Naive thymus-derived CD4-positive, alpha-beta T cell (primary cell): ENCODE results near the gene CDCP2. TPM values are rescaled to one million over a fixed set of nuclear protein-coding genes. Genes with fewer than 3 reads are reported as not detected.
"Not testable (repeated sequence)": the region's sequence is repeated elsewhere in the genome, so short reads cannot be mapped to it uniquely, and the experiment has no call there.

Experiments used
- ATAC-seq: fragments of 150-1000 bp; cut with Tn5 transposase; 2 replicates; pipeline ENCODE4 v1.10.0; 2021; ENCODE audit warnings: mild to moderate bottlenecking, moderate library complexity
- CTCF ChIA-PET: fragments of 350-600 bp; sonication (Branson Sonifier 250); formaldehyde crosslinking; loops from one replicate; lab custom pipeline; 2021; ENCODE audit warnings: antibody characterized with exemption; lab: Charles Lee
- POLR2A ChIA-PET: fragments of 350-600 bp; sonication (Branson Sonifier 250); formaldehyde crosslinking; loops from one replicate; lab custom pipeline; 2021; ENCODE audit warnings: antibody characterized with exemption, inconsistent platforms; lab: Charles Lee
- DNase-seq, 9 donors: peaks; one replicate each; pipeline versions ENCODE4 v3.0.0 to v3.0.0-alpha.2; 2020 to 2022; ENCODE audit warnings: mixed read lengths in 1 of 9
- H3K27ac ChIP-seq: one replicate; pipeline ENCODE4 v1.7.0; 2013; ENCODE audit warnings: mild to moderate bottlenecking, low read depth, low read length, moderate library complexity
- H3K27me3 ChIP-seq, 2 donors: one replicate each; pipeline ENCODE4 v1.7.0; 2013; ENCODE audit warnings: low read length in 2 of 2, mild to moderate bottlenecking in 2 of 2, moderate library complexity in 2 of 2; ENCODE audit not compliant: control insufficient read depth in 2 of 2, insufficient read depth in 2 of 2
- H3K36me3 ChIP-seq, 3 experiments: 1 replicate in 2 of 3; 2 replicates in 1 of 3; pipeline ENCODE4 v1.7.0; 2013; ENCODE audit warnings: low read length in 3 of 3, mild to moderate bottlenecking in 3 of 3, moderate library complexity in 1 of 3; ENCODE audit not compliant: insufficient read depth in 3 of 3, control insufficient read depth in 2 of 3
- H3K4me1 ChIP-seq, 2 donors: one replicate each; pipeline ENCODE4 v1.7.0; 2013; ENCODE audit warnings: low read length in 2 of 2, mild to moderate bottlenecking in 2 of 2, moderate library complexity in 1 of 2; ENCODE audit not compliant: control insufficient read depth in 2 of 2, insufficient read depth in 2 of 2
- H3K4me3 ChIP-seq: 2 replicates; pipeline ENCODE4 v1.7.0; 2013; ENCODE audit warnings: mild to moderate bottlenecking, low read length
- H3K9me3 ChIP-seq, 3 experiments: 1 replicate in 2 of 3; 2 replicates in 1 of 3; pipeline ENCODE4 v1.7.0; 2013; ENCODE audit warnings: low read length in 3 of 3; ENCODE audit not compliant: control insufficient read depth in 2 of 3
- H3K27ac Mint-ChIP-seq, 9 donors: one replicate each; pipeline ENCODE4 v1.8.0; 2020 to 2022; ENCODE audit warnings: mixed read lengths in 9 of 9, mild to moderate bottlenecking in 8 of 9, moderate library complexity in 5 of 9, inconsistent platforms in 2 of 9
- H3K27me3 Mint-ChIP-seq, 5 donors: one replicate each; pipeline ENCODE4 v1.8.0; 2021 to 2022; ENCODE audit warnings: mixed read lengths in 5 of 5, mild to moderate bottlenecking in 1 of 5
- H3K36me3 Mint-ChIP-seq, 5 donors: one replicate each; pipeline ENCODE4 v1.8.0; 2020 to 2022; ENCODE audit warnings: mixed read lengths in 5 of 5, mild to moderate bottlenecking in 3 of 5, inconsistent platforms in 1 of 5
- H3K4me1 Mint-ChIP-seq, 7 donors: one replicate each; pipeline ENCODE4 v1.8.0; 2020 to 2022; ENCODE audit warnings: mixed read lengths in 7 of 7, mild to moderate bottlenecking in 3 of 7, inconsistent platforms in 1 of 7
- H3K4me3 Mint-ChIP-seq, 10 donors: one replicate each; pipeline ENCODE4 v1.8.0; 2020 to 2022; ENCODE audit warnings: mild to moderate bottlenecking in 10 of 10, mixed read lengths in 10 of 10, moderate library complexity in 6 of 10, inconsistent platforms in 2 of 10
- H3K9me3 Mint-ChIP-seq, 11 donors: one replicate each; pipeline ENCODE4 v1.8.0; 2020 to 2022; ENCODE audit warnings: mixed read lengths in 11 of 11, mild to moderate bottlenecking in 4 of 11, inconsistent platforms in 1 of 11, moderate library complexity in 1 of 11
- intact Hi-C, 2 donors: fragments of 100-400 bp; cut with micrococcal nuclease; formaldehyde crosslinking; loops; one replicate each; pipeline ENCODE4 v1.15.1; 2023
- polyA plus RNA-seq, 2 donors: library from polyadenylated mRNA; unstranded; fragments of 300-500 nt; fragmentation: Illumina TruSeq; gene quantifications; one replicate each; pipeline ENCODE4 v1.2.3, GENCODE V29; 2021
- total RNA-seq, 6 experiments: library from RNA in 5 of 6; stranded (reverse) in 5 of 6; gene quantifications; 1 replicate in 5 of 6; 2 replicates in 1 of 6; pipeline ENCODE4 v1.2.3 and lab custom pipeline; 2021 to 2026

Gene CDCP2
- total and polyA plus RNA-seq, 7 experiments from 2014 or later, result 0.22 to 0.30 TPM; not detected in 5

DNA sequence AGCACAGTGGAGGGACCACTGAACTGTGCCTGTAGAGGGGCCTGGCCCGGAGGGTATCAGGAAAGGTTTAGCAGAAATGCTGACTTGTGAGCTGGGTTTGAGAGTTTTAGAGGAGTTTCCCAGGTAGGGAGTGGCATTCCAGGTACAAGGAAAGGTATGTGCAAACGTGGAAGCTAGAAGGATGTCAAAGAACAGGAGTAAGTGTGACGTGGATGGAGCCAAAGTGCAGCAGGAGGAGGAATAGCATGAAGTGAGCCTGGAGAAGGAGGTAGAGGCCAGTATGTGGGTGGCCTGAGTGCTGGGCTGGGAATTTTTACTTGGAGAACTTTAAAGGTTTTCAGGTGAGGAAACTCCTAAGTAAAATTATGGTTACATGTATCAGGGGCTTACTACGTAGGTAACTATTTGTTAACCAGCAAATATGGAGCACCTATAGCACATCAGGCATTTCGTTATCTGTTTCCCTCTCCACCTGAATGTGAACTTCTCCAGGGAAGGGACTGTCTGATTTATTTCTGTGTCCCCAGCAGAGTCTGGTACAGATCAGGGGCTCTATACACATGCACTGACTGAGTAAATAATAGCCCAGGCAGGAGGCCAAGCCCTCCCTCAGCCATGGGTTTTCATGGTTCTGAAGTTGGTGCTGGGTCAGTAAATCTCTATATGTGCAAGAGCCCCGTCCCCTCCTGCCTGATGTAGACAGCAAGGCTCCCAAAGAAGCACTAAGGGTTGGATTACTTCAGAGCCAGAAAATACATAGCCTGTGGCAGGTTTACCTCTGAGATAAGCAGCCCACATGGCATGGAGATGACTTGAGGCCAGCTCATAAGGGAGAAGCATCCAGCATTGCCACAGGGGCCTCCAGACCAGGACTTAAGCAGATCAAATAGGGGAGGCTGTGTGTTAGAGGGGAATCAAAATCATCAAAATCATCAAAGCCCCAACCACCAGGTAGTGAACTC, 43.4 kb downstream of the CDCP2 start:
- POLR2A ChIA-PET, result no interaction called here
- H3K4me1 Mint-ChIP-seq, result no peaks in the 10 kb centered on the region
- H3K9me3 Mint-ChIP-seq, result no peaks in the 10 kb centered on the region
- H3K27ac Mint-ChIP-seq, result peak overlapping the region in 1 of 9 donors; percentile 8
- no peak for ATAC-seq
- no peaks in the 10 kb centered on the region for H3K27me3 Mint-ChIP-seq
- Histone ChIP-seq H3K4me3 (no peak overlapping the region), H3K27me3 (no peaks in the 10 kb centered on the region), H3K27ac (no peak overlapping the region), H3K36me3 (no peaks in the 10 kb centered on the region), H3K4me1 (no peaks in the 10 kb centered on the region), H3K9me3 (no peaks in the 10 kb centered on the region)
- intact Hi-C loops, result no loop called here
- H3K4me3 Mint-ChIP-seq, result no peak overlapping the region
- H3K36me3 Mint-ChIP-seq, result peaks cover 0 to 3% (median 0%) of the 10 kb centered on the region in 5 donors
- DNase-seq, result peak in 1 of 9 donors; percentile 12
- CTCF ChIA-PET, result no interaction called here

- no peaks in the 10 kb centered on the region for H3K4me1 ChIP-seq
- H3K4me1 Mint-ChIP-seq, result no peaks in the 10 kb centered on the region
- no peaks in the 10 kb centered on the region for H3K9me3 Mint-ChIP-seq
- H3K27me3 Mint-ChIP-seq, result no peaks in the 10 kb centered on the region
- peaks cover 0 to 9% (median 2%) of the 10 kb centered on the region in 5 donors for H3K36me3 Mint-ChIP-seq
- DNase-seq, result no peak
- H3K4me3 Mint-ChIP-seq, result no peak overlapping the region
- no peak for ATAC-seq
- no peaks in the 10 kb centered on the region for H3K9me3 ChIP-seq
- no peak overlapping the region for H3K27ac ChIP-seq
- ChIA-PET CTCF (interaction anchor here (0.6 kb wide), 1 partner anchor 384 kb away, joined by 3 read pairs; no protein-coding TSS in a partner anchor), POLR2A (no interaction called here)
- no peak overlapping the region for H3K27ac Mint-ChIP-seq
- no peaks in the 10 kb centered on the region for H3K27me3 ChIP-seq
- no peaks in the 10 kb centered on the region for H3K36me3 ChIP-seq
- intact Hi-C loops, result no loop called here
- no peak overlapping the region for H3K4me3 ChIP-seq
Observed at GRCh38 chr1:54108156-54108555, 44.6 kb downstream of the CDCP2 start.

- Histone ChIP-seq H3K27me3 (no peaks in the 10 kb centered on the region), H3K4me3 (no peak overlapping the region), H3K9me3 (no peaks in the 10 kb centered on the region), H3K36me3 (peaks cover 0 to 6% (median 0%) of the 10 kb centered on the region in 3 experiments), H3K27ac (no peak overlapping the region), H3K4me1 (no peaks in the 10 kb centered on the region)
- H3K27ac Mint-ChIP-seq, result no peak overlapping the region
- H3K27me3 Mint-ChIP-seq, result no peaks in the 10 kb centered on the region
- peaks cover 5 to 14% (median 10%) of the 10 kb centered on the region in 5 donors for H3K36me3 Mint-ChIP-seq
- ChIA-PET POLR2A (no interaction called here), CTCF (no interaction called here)
- H3K4me3 Mint-ChIP-seq, result no peak overlapping the region
- H3K9me3 Mint-ChIP-seq, result peaks cover 0 to 2% (median 0%) of the 10 kb centered on the region in 11 donors
- ATAC-seq, result no peak
- intact Hi-C loops, result loop anchor here in 1 of 2 donors (2.0 kb wide), 1 partner anchor 300 kb away; the partner anchor contains the start of gene SSBP3
- DNase-seq, result no peak
- H3K4me1 Mint-ChIP-seq, result no peaks in the 10 kb centered on the region
Observed at GRCh38 chr1:54107131-54107530, 45.7 kb downstream of the CDCP2 start.

DNA sequence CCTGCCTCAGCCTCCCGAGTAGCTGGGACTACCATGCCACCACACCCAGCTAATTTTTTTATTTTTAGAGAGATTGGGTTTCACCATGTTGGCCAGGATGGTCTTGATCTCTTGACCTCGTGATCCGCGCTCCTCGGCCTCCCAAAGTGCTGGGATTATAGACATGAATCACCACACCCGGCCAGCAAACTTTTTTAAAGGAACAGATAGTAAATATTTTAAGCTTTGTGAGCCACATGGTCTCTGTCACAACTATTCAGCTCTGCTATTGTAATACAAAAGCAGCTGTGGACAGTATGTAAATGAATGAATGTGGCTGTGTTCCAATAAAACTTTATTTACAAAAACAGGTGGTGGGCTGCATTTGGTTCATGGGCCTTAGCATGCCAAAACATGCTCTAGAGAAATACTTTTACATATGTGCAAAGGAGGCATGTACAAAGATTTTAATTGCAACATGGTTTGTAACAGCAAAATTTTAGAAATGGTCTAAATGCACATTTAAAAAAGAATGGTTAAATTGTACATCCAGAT, 47.0 kb downstream of the CDCP2 start:
- Mint-ChIP-seq H3K36me3 (peaks cover 6 to 25% (median 18%) of the 10 kb centered on the region in 5 donors), H3K4me1 (no peaks in the 10 kb centered on the region), H3K9me3 (peaks cover 0 to 2% (median 0%) of the 10 kb centered on the region in 11 donors), H3K4me3 (no peak overlapping the region), H3K27me3 (no peaks in the 10 kb centered on the region), H3K27ac (no peak overlapping the region)
- ATAC-seq (no peak), DNase-seq (no peak)
- CTCF ChIA-PET, result no interaction called here
- Histone ChIP-seq H3K27me3 (no peaks in the 10 kb centered on the region), H3K4me1 (no peaks in the 10 kb centered on the region), H3K9me3 (no peaks in the 10 kb centered on the region), H3K4me3 (no peak overlapping the region), H3K36me3 (peaks cover 0 to 12% (median 0%) of the 10 kb centered on the region in 3 experiments), H3K27ac (no peak overlapping the region)
- intact Hi-C loops, result loop anchor here in 1 of 2 donors (2.0 kb wide), 1 partner anchor 301 kb away; the partner anchor contains the start of gene SSBP3
- POLR2A ChIA-PET, result interaction anchor here (0.6 kb wide), 1 partner anchor 388 kb away, joined by 3 read pairs; no protein-coding TSS in a partner anchor

DNA sequence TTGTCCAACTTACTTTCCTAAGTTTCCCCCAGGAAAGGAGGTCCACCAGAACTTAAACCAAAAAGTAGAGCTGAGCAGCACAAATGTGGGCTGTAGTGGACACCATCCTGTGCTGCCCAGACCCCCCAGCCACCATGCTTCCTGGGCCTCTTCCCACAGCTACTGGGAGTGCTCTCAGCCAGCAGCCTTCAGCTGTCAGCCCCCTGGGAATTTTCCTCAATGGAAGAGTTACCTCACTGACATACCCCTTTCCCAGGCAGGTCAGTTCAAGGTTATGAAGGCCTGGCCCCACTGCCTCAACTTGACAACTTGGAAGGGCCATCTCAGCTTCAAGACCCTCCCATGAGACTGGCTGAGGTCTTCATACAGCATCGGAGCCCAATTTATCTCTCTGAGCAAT, 47.7 kb downstream of the CDCP2 start:
- H3K4me1 Mint-ChIP-seq, result no peaks in the 10 kb centered on the region
- ChIA-PET CTCF (interaction anchor here (0.6 kb wide), 1 partner anchor 10 kb away, joined by 3 read pairs; no protein-coding TSS in a partner anchor), POLR2A (no interaction called here)
- DNase-seq, result no peak
- H3K27ac Mint-ChIP-seq, result no peak overlapping the region
- Histone ChIP-seq H3K36me3 (peaks cover 0 to 12% (median 3%) of the 10 kb centered on the region in 3 experiments), H3K9me3 (no peaks in the 10 kb centered on the region), H3K4me1 (no peaks in the 10 kb centered on the region), H3K27me3 (no peaks in the 10 kb centered on the region), H3K27ac (no peak overlapping the region), H3K4me3 (no peak overlapping the region)
- intact Hi-C loops, result no loop called here
- peaks cover 6 to 30% (median 23%) of the 10 kb centered on the region in 5 donors for H3K36me3 Mint-ChIP-seq
- H3K27me3 Mint-ChIP-seq, result no peaks in the 10 kb centered on the region
- no peak overlapping the region for H3K4me3 Mint-ChIP-seq
- H3K9me3 Mint-ChIP-seq, result peaks cover 0 to 2% (median 0%) of the 10 kb centered on the region in 11 donors
- no peak for ATAC-seq

GRCh38 chr1:54104613-54105012, 48.2 kb downstream of the CDCP2 start:
- H3K4me3 ChIP-seq, H3K9me3 Mint-ChIP-seq, H3K27me3 Mint-ChIP-seq, CTCF ChIA-PET, H3K4me1 Mint-ChIP-seq, H3K27me3 ChIP-seq, ATAC-seq, H3K4me1 ChIP-seq, DNase-seq, H3K4me3 Mint-ChIP-seq, intact Hi-C loops, H3K9me3 ChIP-seq, H3K27ac ChIP-seq, POLR2A ChIA-PET: not testable (repeated sequence)
- peaks cover 6 to 30% (median 23%) of the 10 kb centered on the region in 5 donors for H3K36me3 Mint-ChIP-seq
- peak overlapping the region in 1 of 9 donors; percentile 25 for H3K27ac Mint-ChIP-seq
- peaks cover 0 to 12% (median 3%) of the 10 kb centered on the region in 3 experiments for H3K36me3 ChIP-seq
